Glutamatergic neuron (in vitro differentiated cells): ENCODE results near the gene DMRT2. TPM values are rescaled to one million over a fixed set of nuclear protein-coding genes. Genes with fewer than 3 reads are reported as not detected.

Source experiments
- DNase-seq: peaks from one replicate; pipeline ENCODE4 v3.0.0; 2022
- H3K27ac Mint-ChIP-seq: one replicate; pipeline ENCODE4 v1.8.0; 2020; ENCODE audit warnings: mild to moderate bottlenecking, mixed read lengths, inconsistent platforms; ENCODE audit not compliant: unreplicated experiment
- H3K27me3 Mint-ChIP-seq: one replicate; pipeline ENCODE4 v1.8.0; 2020; ENCODE audit warnings: mild to moderate bottlenecking, moderate library complexity, mixed read lengths, inconsistent platforms; ENCODE audit not compliant: unreplicated experiment
- H3K36me3 Mint-ChIP-seq: one replicate; pipeline ENCODE4 v1.8.0; 2020; ENCODE audit warnings: mild to moderate bottlenecking, mixed read lengths, inconsistent platforms; ENCODE audit not compliant: unreplicated experiment
- H3K4me1 Mint-ChIP-seq: one replicate; pipeline ENCODE4 v1.8.0; 2020; ENCODE audit warnings: mild to moderate bottlenecking, low read depth, mixed read lengths, inconsistent platforms; ENCODE audit not compliant: unreplicated experiment
- H3K4me3 Mint-ChIP-seq: one replicate; pipeline ENCODE4 v1.8.0; 2020; ENCODE audit warnings: mild to moderate bottlenecking, mixed read lengths, inconsistent platforms; ENCODE audit not compliant: unreplicated experiment
- H3K9me3 Mint-ChIP-seq: one replicate; pipeline ENCODE4 v1.8.0; 2020; ENCODE audit warnings: mild to moderate bottlenecking, moderate library complexity, mixed read lengths, inconsistent platforms; ENCODE audit not compliant: unreplicated experiment
- CTCF ChIP-seq: fragments of 200-600 bp; sonication (generic); IDR thresholded peaks from one replicate; pipeline ENCODE4 v1.5.0; 2021; ENCODE audit not compliant: partially characterized antibody, unreplicated experiment
- long read RNA-seq: library from polyadenylated mRNA; unstranded; transcript quantifications from one replicate; pipeline ENCODE4 v2.0.0, GENCODE V29; 2020; ENCODE audit not compliant: unreplicated experiment
- total RNA-seq: library from RNA; stranded (reverse); fragmentation: NEBNext Ultra II Directional; extraction: Animal tissue kit (Norgen Biotek cat#: 25700); gene quantifications from one replicate; pipeline ENCODE4 v1.2.1, GENCODE V29; 2021; ENCODE audit not compliant: unreplicated experiment

Gene DMRT2
- total RNA-seq, result 0.56 TPM
- long read RNA-seq, result 0 reads

- peaks cover 50% of the 10 kb centered on the region for H3K27me3 Mint-ChIP-seq
- H3K4me1 Mint-ChIP-seq, result peaks cover 19% of the 10 kb centered on the region
Measured at GRCh38 chr9:1050125-1050895, at the start of gene DMRT2. Gene DMRT2, plus strand, starts transcription at chr9:1050357. Its CDS starts 1,257 bp downstream, at chr9:1051614.

GRCh38 chr9:1001838-1002237, 48.3 kb upstream of the DMRT2 start:
- Mint-ChIP-seq H3K4me3 (no peak overlapping the region), H3K4me1 (no peaks in the 10 kb centered on the region), H3K27me3 (peaks cover 5% of the 10 kb centered on the region), H3K9me3 (peaks cover 6% of the 10 kb centered on the region), H3K36me3 (no peaks in the 10 kb centered on the region), H3K27ac (peak overlapping the region; percentile 52)
- no peak for TF ChIP-seq CTCF
- DNase-seq, result no peak

More at GRCh38 chr9:1050125-1050895, at the start of gene DMRT2:
- Mint-ChIP-seq H3K36me3 (no peaks in the 10 kb centered on the region), H3K9me3 (peaks cover 16% of the 10 kb centered on the region), H3K27ac (no peak within 1 kb of the TSS), H3K4me3 (peak within 1 kb of the TSS; percentile 85)
- no peak for TF ChIP-seq CTCF
- peak; percentile 93 for DNase-seq

GRCh38 chr9:1002678-1003077, 47.5 kb upstream of the DMRT2 start:
- no peak for TF ChIP-seq CTCF

GRCh38 chr9:1005043-1005667, 45.0 kb upstream of the DMRT2 start:
- no peak overlapping the region for H3K27ac Mint-ChIP-seq
- TF ChIP-seq CTCF, result peak; percentile 53
- peaks cover 2% of the 10 kb centered on the region for H3K9me3 Mint-ChIP-seq
- no peaks in the 10 kb centered on the region for H3K36me3 Mint-ChIP-seq
- no peak overlapping the region for H3K4me3 Mint-ChIP-seq
- H3K4me1 Mint-ChIP-seq, result no peaks in the 10 kb centered on the region
- H3K27me3 Mint-ChIP-seq, result peaks cover 3% of the 10 kb centered on the region
- DNase-seq, result peak; percentile 38

More at GRCh38 chr9:1002678-1003077, 47.5 kb upstream of the DMRT2 start:
- no peaks in the 10 kb centered on the region for H3K36me3 Mint-ChIP-seq
- no peak overlapping the region for H3K4me3 Mint-ChIP-seq
- H3K27ac Mint-ChIP-seq, result no peak overlapping the region
- no peaks in the 10 kb centered on the region for H3K4me1 Mint-ChIP-seq
- peaks cover 5% of the 10 kb centered on the region for H3K27me3 Mint-ChIP-seq
- no peak for DNase-seq
- H3K9me3 Mint-ChIP-seq, result peaks cover 5% of the 10 kb centered on the region

- peaks cover 3% of the 10 kb centered on the region for H3K27me3 Mint-ChIP-seq
- no peak for DNase-seq
- no peak for TF ChIP-seq CTCF
- no peak overlapping the region for H3K27ac Mint-ChIP-seq
- H3K36me3 Mint-ChIP-seq, result no peaks in the 10 kb centered on the region
- no peaks in the 10 kb centered on the region for H3K4me1 Mint-ChIP-seq
- no peaks in the 10 kb centered on the region for H3K9me3 Mint-ChIP-seq
- H3K4me3 Mint-ChIP-seq, result no peak overlapping the region
Measured at GRCh38 chr9:1007312-1007711, 42.8 kb upstream of the DMRT2 start.
